HuH-7.5 (cell line): Measurements from ENCODE around the gene RETSAT.
"Not testable (repeated sequence)": the region's sequence is repeated elsewhere in the genome, so short reads cannot be mapped to it uniquely, and the experiment has no call there.

Experiments
- DNase-seq: peaks from one replicate; pipeline ENCODE4 v3.0.0; 2011; ENCODE audit warnings: low spot score

The RETSAT gene

DNA sequence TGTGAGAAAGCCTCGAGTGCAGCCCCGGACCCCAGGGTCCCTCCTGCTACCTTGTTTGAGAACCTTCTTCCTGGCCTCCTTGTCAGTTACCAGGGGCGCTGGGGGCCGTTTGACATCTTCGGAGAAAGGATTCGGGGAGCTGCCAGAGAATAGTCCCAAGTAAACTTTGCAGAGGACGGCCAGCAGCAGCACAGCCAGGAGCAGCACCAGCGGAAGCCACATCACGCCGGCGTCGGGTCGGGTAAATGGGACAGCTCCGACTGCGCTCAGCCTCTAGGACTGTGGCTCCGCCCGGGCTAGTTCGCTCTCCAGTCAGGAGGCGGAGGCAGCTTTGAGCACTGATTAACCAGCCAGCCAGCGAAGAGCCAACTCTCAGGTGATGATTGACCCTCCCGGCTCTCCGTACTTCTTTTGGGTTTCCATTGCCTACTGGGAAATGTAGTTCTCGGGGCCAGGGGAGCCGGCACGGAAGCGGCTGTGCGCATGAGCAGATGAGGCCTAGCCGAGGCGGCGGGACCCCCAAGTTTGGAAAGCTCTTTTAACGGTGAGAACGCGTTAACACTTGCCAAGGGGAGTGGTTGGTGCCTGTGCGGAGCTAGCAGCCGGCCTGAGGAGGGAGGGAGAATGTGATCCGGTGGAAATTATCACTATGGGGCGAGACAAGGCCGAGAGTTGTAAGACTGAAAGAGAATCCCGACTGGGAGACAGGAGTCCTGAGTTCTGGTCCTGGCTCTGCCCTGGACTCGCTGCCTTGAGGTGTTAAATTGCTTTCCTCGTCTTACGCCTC is at the start of gene RETSAT, which contains the start of gene ELMOD3:
Gene RETSAT (minus strand): TSS at position 243 of the 787 bp plus-strand sequence. CDS start 21 bp downstream, at position 222.
Gene ELMOD3 (plus strand): TSS at position 484 of the 787 bp plus-strand sequence. CDS start 2,430 bp downstream, outside the sequence.
- peak; percentile 91 for DNase-seq

DNA sequence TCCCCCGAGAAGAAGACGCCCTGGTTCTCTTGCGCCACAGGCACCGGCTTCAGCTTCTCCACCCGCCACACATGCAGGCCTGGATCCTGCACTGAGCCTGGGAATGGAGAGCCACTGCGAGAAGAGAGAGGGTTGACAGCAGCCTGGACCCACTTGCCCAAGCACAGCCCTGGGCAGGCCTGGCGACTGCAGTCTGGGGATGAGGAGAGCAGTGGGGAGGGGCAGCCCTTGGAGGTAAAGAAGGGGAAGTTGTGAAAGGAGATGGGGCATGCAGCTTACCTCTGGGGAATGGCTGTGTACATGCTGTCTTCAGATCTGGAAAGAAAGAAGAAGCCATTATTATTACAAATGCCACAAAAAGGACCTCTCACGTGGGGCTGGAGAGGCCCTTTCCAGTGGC is 47.5 kb upstream of the RETSAT start:
- no peak for DNase-seq

DNA sequence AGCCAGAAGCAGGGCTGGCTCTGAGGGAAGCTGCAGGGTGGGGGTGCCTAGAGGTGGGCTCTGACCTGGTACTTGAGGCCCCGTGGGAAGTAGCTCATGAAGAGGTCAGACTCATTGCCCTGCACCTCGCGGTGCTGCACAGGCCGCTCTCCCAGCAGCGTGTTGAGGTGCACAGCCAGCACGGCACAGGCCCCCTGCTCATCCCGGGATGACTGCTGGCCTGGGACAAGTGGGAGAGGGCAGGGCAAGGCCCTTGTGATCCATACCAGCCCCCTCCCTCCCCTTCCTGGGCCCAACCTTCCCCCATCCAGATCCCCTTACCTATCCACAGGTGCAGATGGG is 47.1 kb upstream of the RETSAT start:
- DNase-seq = no peak

DNA sequence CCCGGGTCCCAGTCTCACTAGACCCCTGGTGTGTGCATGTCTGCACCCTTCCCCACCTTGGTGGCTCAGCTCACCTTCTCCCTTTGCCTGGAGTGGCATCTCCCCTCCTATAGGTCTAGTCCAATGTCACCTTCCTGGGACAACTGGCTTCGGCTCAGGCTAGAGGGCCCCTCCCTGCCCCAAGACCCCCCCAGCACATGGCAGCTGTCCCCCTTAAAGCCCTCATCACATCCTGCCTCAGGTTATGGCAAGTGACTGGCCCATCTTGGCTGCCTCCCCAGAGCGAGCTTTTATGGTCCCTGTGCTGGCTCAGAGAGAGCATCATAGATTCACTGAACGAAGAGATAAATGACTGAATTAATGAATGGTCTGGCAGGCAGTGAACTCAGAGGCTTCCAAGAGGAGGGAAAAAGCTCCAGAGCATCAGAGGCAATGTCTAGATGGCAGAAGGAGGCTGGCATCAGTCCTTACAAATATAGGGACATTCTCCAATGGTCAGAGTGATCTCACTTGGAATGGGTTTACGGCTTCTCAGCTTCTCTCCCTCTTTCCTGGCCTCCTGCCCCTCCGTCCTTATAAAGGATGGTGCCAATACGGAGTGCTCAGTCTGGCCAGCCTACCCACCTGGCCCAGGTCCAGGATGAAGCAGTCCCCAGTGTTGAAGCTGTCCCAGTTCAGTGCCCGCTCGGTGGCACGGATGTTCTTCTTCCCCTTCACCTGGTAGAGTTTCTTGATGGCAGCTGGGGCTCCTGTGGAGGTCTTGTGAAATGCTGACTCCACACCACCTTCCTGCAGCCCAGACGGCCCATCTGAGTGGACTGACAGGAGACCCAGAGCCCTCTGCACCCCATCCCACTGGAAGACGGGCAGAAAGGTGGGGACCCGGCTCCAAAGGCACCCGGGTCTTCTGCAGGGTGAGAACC is 46.5 kb upstream of the RETSAT start:
- no peak for DNase-seq

DNA sequence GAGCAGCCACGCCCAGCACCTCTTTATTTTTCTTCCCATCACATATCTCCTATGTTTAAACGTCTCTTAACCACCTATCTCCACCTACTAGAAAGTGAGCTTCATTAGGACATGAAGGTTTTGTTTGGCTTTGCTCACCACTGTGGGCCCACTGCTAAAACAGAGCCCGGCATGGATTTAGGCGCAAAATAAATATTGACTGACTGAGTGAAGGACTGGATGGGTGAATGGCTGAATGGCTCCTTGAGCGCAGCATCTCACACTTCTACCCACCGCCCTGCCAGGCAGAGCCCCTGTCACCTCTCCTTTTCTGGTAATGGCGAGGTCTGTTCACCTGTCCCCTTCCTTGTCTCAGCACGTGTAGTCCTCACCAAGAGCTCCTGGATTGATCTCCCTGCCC is 45.7 kb upstream of the RETSAT start:
- DNase-seq = no peak

DNA sequence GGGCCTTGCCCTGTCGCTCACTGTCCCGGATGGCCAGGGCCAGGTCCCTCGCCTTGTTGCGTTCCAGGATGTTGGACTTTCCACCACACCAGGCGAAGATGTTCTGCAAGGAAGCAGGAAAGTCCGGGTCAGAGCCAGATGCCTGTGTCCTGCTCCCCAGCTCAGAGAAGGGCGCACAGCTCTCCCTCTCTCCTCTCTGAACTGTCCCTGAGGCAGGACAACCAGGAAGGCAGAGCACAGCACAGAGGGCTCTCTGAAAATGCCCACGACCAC is 44.8 kb upstream of the RETSAT start:
- DNase-seq = no peak

DNA sequence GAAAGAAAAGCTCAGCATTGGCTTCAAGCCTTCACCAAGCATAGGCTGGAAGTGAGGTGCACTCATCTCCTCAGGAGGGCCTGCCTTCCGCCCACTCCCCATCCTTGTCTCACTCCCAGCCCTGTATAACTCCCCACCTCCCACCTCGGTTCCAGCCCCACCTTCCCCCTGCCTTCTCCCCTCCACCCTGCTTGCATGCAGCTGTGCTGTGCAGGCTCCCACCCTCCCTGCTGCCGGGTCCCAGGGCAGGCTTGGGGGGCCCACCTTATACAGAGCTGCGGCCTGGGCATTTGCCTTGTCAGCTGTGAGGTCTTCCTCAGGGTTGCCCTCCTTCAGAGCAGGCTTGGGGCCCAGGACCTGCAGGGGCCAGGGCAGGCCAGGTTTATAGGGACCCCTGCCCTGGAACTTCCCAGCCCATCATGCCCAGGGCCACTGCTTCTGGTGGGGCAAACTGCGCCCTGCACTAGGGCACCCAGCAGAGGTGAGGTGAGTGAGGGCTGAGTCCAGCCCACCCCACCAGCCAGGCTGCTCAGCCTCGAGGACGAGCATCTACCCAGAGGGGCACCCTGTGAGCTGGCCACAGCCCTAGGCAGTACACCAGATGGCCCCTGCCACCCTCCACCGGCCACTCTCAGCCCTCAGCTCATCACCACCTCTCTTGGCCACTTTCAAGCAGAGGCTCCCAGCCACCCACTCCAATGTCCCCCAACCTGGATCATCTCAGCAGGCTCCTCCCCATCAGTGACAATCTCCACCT is 44.3 kb upstream of the RETSAT start:
- DNase-seq = no peak

DNA sequence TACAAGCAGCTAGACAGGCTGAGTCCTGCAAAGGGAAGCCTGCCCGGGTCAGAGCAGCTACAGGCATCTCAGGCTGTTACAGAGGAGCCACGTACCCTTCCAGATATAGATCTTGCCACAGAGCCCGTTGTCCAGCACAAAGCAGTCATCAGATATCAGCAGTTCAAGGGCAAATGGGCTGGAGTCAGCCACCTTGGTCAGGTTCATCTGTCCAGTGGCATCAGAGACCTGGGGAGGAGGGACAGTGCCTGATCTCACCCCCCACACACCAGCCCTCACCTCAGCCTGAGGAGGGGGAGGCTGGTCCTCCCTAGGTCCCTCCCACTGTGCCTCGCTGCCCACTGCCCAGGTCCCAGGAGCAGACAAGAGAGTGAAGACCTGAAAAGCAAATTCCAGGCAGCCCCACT is 43.6 kb upstream of the RETSAT start:
- DNase-seq = no peak

DNA sequence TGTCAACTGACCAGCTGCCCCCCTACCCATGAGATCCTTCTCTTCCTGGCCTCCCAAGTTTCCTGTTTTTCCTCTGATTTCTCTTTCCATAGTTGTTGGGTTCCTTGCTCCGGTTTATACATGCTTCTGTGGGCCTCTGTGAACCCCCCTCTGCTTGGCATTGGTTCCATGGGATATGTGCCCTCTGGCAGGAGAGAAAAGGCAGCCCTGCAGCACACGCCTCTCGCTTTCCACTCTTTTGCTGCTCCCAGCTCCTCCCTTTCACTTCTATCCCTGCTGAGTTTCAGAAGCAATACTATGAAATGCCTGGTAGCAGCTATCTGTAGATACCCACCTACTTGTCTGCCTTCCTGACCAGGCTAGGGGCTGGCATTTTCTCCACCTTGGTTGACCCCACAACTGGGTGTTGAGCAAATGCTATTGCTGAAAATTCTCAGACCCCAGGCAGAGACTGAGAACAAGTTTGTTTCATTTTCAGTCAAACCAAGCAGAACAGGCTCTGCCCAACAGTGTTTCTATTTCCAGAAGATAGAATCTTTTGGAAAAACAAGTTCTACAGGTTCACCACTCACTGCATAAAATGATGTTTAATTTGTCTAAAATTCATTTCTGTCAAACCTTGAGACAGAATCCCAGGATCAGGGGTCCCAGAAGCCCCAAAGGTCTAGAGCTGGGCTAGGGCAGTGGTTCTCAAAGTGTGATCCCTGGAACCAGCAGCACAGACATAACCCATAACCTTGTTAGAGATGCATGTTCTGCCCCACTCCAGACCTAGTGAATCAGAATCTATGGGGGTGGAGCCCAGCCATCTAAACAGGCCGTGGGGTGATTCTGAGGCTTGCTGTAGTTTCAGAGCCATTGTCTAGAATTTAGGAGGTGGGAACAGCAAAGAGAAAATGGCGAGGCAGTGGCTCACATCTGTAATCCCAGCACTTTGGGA is 42.5 kb upstream of the RETSAT start:
- no peak for DNase-seq

DNA sequence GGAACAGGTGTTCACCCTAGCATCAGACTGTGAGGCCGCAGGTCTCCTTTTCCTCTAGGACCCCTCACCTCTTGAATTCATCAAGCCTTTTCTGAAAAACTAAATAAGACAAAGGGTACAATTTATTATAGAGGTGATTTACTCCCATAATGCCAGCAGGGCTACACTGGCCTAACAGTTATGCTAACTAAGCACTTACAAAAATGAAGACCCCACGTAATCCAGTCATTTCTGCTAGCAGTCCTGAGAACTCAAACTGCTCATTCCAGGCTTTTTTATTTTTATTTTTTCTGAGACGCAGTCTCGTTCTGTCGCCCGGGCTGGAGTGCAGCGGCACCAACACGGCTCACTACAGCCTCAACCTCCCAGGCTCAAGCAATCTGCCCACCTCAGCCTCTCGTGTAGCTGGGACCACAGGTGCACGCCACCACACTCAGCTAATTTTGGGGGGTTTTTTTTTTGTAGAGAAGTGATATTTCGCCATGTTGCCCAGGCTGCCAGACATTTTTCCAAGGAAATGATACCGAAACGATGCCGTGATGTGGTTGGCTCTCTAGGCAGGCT is 41.7 kb upstream of the RETSAT start:
- no peak for DNase-seq

DNA sequence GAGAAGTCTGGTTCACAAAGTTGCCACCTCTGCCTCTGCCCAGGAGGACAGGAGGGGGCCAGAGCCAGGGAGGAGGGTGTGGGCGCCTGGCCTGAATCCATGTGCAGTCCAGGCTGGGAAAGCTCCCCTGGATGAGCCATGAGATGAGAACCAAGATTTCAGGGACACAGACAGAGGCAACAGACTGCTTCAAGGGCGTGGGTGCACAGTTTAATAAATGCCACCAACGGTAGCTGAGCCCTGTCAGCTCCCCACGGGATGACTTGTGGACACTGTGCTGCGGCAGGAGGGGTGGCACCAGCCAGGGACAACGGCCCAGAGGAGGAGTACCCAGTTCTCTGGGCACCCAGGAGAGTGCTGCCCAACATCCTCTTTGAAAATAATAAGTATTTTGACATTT is 40.6 kb upstream of the RETSAT start:
- DNase-seq = no peak

DNA sequence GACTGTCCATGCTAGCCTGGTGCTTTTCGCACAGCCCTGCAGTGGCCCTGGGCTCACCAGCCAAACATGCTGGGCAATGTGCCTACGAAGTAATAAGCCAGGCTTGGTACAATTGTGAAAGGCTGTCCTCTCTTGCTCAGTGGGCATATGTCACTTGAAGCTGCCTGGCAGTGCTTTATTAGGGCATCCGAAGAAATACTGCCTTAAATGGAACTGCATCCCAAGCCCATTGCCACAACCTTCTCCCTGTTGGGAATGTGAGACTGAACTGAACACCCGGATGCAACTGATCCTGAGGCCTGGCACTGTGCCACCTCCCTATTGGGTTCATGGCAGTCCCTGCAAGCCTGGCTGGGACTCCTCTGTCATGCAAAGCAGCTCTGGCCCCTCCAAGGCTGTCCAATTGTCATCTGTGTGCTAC is 39.9 kb upstream of the RETSAT start:
- no peak for DNase-seq

DNA sequence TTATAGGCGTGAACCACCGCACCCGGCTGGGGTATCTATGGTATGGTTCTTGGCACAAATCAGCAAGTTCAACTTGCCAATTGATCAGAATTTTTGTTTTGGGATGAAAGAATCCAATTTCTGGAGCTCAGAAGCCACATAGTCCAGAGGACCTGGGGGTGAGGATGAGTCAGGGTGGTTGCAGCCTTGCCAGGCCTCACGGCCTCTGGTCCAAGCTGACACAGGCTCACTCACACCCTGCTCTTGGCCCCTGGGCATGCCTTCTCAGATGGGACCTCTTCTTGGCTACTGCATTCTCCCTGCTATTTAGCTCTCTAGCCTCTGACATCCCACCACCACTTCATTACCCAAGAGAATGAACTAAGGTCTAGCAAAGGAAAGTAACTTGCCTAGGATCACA is 39.5 kb upstream of the RETSAT start:
- no peak for DNase-seq

DNA sequence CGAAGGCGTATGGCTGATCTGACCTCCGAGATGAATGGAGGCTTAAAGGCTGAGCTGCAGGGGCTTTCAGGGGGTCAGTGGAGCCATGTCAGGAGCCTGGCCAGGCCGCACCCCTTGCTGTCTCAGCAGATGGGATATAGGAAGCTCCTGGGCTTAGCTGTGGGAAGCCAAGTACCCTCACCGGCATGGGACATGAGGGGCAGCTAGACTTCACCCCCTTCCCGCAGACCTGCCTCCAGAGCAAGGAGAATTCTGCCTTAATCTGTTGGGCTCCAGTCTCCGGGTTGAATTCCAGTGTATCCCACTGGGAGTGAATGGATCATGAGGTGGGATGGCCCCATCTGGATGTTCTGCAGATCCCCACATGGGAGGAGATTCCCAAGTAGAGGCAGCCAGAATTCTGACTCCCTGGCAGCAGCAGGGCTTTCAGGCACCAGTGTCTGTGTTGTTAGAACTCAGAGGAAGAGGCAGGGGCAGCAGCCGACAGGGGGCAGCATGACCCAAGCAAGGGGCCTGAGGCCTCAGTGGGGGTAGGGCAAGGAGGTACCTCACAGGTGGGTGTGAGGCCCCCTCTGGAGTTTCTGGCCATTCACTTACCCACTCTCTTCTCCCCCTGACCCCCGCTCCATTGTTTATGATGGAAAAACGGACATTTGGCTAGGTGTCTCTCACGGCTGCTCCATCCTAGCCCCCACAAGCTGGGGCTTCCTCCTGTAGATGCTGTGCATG is 36.8 kb upstream of the RETSAT start:
- DNase-seq = peak; percentile 62

DNA sequence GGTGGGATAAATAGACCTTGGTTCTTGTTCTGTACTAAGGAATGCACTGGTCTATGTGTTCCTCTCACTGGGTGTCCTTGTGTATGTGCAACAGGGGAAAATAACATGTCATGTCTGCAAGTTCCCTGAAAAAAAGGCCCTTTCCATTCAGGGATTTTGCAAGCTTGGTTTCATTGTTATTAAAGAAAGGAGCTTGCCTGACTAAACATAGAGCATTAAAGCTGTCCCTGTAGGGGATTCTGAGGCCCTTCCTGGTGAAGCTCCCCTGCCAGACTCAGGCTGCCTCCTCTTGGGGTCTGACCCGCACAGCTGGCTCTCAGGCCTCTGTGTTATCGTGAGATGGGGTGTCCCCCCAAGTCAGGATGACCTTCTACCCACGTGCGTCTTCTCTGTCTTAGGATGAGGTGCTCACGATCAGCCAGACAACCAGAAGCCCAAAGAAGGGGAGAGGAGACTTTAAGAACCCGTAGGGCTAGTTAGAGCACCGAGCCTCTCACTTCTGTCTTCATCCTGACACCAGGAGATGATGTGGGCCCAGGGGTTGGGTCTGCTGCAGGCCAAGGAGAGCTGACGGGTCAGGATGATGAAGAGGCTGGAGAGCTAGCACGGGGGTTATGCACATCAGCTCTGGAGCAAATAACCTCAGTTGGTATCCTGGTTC is 34.7 kb upstream of the RETSAT start:
- no peak for DNase-seq

DNA sequence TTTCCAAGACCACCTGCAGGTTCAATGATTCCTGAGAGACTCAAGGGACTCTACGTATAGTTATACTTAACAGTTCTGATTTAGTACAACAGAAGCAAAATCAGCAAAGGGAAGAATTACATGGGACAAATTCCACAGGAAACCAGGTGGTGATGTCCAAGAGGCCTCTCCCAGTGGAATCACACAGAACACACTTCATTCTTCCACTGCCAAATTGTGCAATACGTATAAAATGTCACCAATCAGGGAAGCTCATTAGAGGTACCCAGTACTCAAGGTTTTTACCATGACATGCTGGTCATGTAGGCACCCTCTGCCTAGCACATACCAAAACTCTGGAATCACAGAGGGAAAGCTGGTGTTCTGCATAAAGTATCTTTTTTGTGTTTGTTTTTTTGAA is 33.4 kb upstream of the RETSAT start:
- DNase-seq = no peak

DNA sequence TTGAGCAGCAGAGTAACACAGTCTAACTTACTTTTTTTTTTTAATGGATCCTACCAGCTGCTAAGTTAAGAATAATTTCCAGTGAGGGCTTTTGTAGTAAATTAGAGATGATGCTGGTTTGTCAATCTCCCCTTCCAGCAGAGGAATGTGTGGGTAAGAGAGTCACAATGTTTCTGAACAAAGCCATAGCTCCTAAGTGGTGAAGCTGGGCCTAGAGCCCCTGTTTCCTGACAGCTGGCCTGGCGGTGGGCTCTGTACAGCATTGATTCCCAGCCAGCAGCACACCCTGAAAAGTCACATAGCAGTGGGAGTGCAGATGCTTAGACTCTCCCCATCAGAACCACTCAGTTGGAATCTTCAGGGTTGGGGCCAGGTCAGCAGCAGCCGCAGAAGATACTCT is 31.4 kb upstream of the RETSAT start:
- DNase-seq = no peak

DNA sequence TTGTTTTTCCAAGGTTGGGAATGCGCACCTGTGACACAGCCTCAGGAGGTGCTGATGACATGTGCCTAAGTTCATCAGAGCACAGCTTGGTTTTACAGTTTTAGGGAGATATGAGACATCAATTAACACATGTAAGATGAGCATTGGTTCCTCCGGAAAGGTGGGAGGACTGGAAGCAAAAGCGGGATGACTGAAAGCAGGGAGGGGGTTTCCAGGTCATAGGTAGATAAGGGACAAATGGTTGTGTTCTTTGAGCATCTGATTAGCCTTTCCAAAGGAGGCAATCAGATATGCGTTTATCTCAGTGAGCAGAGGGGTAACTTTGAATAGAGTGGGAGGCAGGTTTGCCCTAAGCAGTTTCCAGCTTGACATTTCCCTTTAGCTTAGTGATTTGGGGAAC is 29.5 kb upstream of the RETSAT start:
- DNase-seq = no peak

DNA sequence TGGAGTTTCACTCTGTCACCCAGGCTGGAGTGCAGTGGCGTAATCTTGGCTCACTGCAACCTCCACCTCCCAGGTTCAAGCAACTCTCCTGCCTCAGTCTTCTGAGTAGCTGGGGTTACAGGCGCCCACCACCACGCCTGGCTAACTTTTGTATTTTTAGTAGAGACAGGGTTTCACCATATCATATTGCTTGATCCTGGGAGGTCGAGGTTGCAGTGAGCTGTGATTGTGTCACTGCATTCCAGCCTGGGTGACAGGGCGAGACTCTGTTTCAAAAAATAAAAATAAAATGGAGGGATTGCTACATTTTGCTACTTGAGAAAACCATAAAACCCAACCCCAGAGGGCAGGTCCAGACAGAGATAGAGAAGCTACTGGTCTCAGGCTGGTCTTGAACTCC is 28.8 kb upstream of the RETSAT start:
- DNase-seq = not testable (repeated sequence)

DNA sequence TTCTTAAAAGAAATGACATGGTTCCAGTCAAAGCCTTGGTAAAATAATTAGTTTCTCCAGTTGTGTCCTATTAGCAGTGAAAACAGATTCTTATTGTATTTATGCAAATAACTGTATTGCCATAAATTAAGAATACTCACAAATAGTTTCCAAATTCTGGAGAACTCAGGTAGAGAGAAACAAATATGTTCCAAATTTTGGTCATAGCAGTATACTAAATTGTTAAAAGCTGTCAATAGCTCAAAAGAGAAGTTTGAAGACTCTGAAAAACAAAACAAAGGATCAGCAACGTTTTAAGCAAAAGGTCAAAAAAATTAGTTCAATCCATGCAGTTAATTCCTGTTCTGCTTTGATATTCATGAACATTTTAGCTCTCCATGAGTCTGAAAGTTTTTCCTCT is 25.7 kb upstream of the RETSAT start:
- DNase-seq = no peak
